Esophagus squamous epithelium (tissue), 4 donors: Measurements from ENCODE around the gene C17orf67.

ENCODE experiments used
- POLR2A ChIP-seq, 4 donors: fragments of 450-650 bp; IDR thresholded peaks; one replicate each; pipeline ENCODE4 v1.6.1; 2017; ENCODE audit warnings: antibody characterized with exemption in 4 of 4, mild to moderate bottlenecking in 4 of 4, moderate library complexity in 3 of 4
- TF ChIP-seq, protein P1 (sequence below), 6 experiments: fragments of 450-650 bp in 4 of 6; fragments of 200-600 bp in 2 of 6; sonication (generic) in 2 of 6; IDR thresholded peaks; one replicate each; pipeline ENCODE4 v1.5.1; 2016 to 2019; ENCODE audit warnings: antibody characterized with exemption in 6 of 6, mild to moderate bottlenecking in 4 of 6, moderate library complexity in 4 of 6

DNA sequence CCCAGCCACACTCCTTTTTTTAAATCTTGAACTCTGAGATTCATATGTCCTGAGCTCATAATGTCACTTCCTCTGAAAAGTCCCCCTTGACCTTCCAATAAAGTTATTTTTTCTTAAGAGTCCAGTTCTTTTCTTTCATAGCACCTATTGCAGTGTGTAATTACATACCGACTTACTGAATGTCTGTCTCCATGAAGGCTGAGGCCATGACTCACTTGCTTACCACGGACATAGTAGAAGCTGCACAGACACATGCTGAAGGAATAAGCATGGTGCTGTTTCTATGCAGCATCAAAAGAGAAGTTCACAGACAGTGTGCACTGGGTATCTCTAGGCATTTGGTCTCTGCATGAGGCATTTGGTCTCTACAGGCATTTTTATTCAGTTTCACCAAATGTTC is 77.2 kb downstream of the C17orf67 start:
- TF ChIP-seq, protein P1, sequence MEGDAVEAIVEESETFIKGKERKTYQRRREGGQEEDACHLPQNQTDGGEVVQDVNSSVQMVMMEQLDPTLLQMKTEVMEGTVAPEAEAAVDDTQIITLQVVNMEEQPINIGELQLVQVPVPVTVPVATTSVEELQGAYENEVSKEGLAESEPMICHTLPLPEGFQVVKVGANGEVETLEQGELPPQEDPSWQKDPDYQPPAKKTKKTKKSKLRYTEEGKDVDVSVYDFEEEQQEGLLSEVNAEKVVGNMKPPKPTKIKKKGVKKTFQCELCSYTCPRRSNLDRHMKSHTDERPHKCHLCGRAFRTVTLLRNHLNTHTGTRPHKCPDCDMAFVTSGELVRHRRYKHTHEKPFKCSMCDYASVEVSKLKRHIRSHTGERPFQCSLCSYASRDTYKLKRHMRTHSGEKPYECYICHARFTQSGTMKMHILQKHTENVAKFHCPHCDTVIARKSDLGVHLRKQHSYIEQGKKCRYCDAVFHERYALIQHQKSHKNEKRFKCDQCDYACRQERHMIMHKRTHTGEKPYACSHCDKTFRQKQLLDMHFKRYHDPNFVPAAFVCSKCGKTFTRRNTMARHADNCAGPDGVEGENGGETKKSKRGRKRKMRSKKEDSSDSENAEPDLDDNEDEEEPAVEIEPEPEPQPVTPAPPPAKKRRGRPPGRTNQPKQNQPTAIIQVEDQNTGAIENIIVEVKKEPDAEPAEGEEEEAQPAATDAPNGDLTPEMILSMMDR (IDR thresholded peaks at IDR 0.05): no peak
- TF ChIP-seq POLR2A (IDR thresholded peaks at IDR 0.05): no peak
